GM15510 (cell line): ENCODE measurements around the gene SLC9A4.

Experiments
- POLR2A ChIP-seq: IDR thresholded peaks from 3 replicates; pipeline ENCODE4 v1.6.1; 2011; ENCODE audit warnings: borderline replicate concordance; ENCODE audit not compliant: insufficient read length; ENCODE audit errors: extremely low read depth

The SLC9A4 gene

GRCh38 chr2:102527086-102527485 lies 54.1 kb downstream of the SLC9A4 start:
- TF ChIP-seq POLR2A, result no peak

- no peak for TF ChIP-seq POLR2A
These were observed 65.5 kb downstream of the SLC9A4 start for GRCh38 chr2:102538491-102538890.

- no peak for TF ChIP-seq POLR2A
These were observed 67.9 kb downstream of the SLC9A4 start for GRCh38 chr2:102540882-102541281.

- no peak for TF ChIP-seq POLR2A
These were observed 71.2 kb downstream of the SLC9A4 start for GRCh38 chr2:102544182-102544581.

- TF ChIP-seq POLR2A, result no peak
These were observed 74.4 kb downstream of the SLC9A4 start for GRCh38 chr2:102547462-102547861.

- TF ChIP-seq POLR2A, result no peak
These were observed 76.0 kb downstream of the SLC9A4 start for GRCh38 chr2:102549027-102549426.

- TF ChIP-seq POLR2A, result no peak
These were observed 77.1 kb downstream of the SLC9A4 start for GRCh38 chr2:102550151-102550550.

GRCh38 chr2:102551329-102552096 lies 78.5 kb downstream of the SLC9A4 start:
- TF ChIP-seq POLR2A, result no peak

- no peak for TF ChIP-seq POLR2A
These were observed 80.6 kb downstream of the SLC9A4 start for GRCh38 chr2:102553601-102554000.

- no peak for TF ChIP-seq POLR2A
These were observed 85.4 kb downstream of the SLC9A4 start for GRCh38 chr2:102558463-102558862.

- TF ChIP-seq POLR2A, result no peak
These were observed 102.9 kb downstream of the SLC9A4 start for GRCh38 chr2:102575888-102576287.

GRCh38 chr2:102578376-102578775 lies 105.3 kb downstream of the SLC9A4 start:
- TF ChIP-seq POLR2A, result no peak

GRCh38 chr2:102581911-102582310 lies 108.9 kb downstream of the SLC9A4 start:
- TF ChIP-seq POLR2A, result no peak

GRCh38 chr2:102582845-102583244 lies 109.8 kb downstream of the SLC9A4 start:
- no peak for TF ChIP-seq POLR2A
